Esophagus muscularis mucosa (tissue), 4 donors: ENCODE results near the gene CCDC124. TPM values are rescaled to one million over a fixed set of nuclear protein-coding genes. Genes with fewer than 3 reads are reported as not detected.

Experiments used
- DNase-seq: peaks from one replicate; pipeline ENCODE4 v3.0.0-alpha.2; 2017; ENCODE audit errors: extremely low spot score
- H3K27ac ChIP-seq, 4 donors: fragments of 200-600 bp; sonication (generic); replicated peaks in 1 of 4; 1 replicate in 3 of 4; 2 replicates in 1 of 4; pipeline ENCODE4 v1.5.1; 2016 to 2019; ENCODE audit warnings: mild to moderate bottlenecking in 1 of 4
- H3K27me3 ChIP-seq, 4 donors: fragments of 200-600 bp; sonication (generic); one replicate each; pipeline versions ENCODE4 v1.5.1 to v1.6.0; 2016 to 2019
- H3K36me3 ChIP-seq, 4 donors: fragments of 200-600 bp; sonication (generic); one replicate each; pipeline ENCODE4 v1.5.1; 2016 to 2019
- H3K4me1 ChIP-seq, 4 donors: fragments of 200-600 bp; sonication (generic); one replicate each; pipeline ENCODE4 v1.5.1; 2016 to 2019
- H3K4me3 ChIP-seq, 4 donors: fragments of 200-600 bp; sonication (generic); 1 replicate in 2 of 4; 2 replicates in 2 of 4; pipeline ENCODE4 v1.5.1; 2016 to 2019; ENCODE audit warnings: mild to moderate bottlenecking in 4 of 4, moderate library complexity in 1 of 4
- H3K9me3 ChIP-seq, 4 donors: fragments of 200-600 bp; sonication (generic); 1 replicate in 3 of 4; 2 replicates in 1 of 4; pipeline ENCODE4 v1.5.1; 2016 to 2019
- EP300 ChIP-seq: sonication (generic); formaldehyde crosslinking; IDR thresholded peaks from one replicate; pipeline ENCODE4 v1.6.1; 2017; ENCODE audit warnings: antibody characterized with exemption
- POLR2A ChIP-seq: fragments of 450-650 bp; IDR thresholded peaks from one replicate; pipeline ENCODE4 v1.6.1; 2017; ENCODE audit warnings: antibody characterized with exemption, moderate library complexity, mild to moderate bottlenecking, low read depth
- POLR2AphosphoS5 ChIP-seq, 2 donors: sonication (generic); formaldehyde crosslinking; IDR thresholded peaks; one replicate each; pipeline ENCODE4 v1.6.1; 2017; ENCODE audit warnings: antibody characterized with exemption in 2 of 2
- WGBS: methylation state at CpG from one replicate; pipeline ENCODE4 v1.1.5; 2018; 5-methylcytosine and 5-hydroxymethylcytosine counted together
- intact Hi-C: fragments of 100-400 bp; cut with DNase I; formaldehyde crosslinking; loops from one replicate; pipeline ENCODE4 v1.15.1; 2023
- total RNA-seq, 4 donors: library from RNA; depleted of rRNA; stranded (reverse); fragments of >200 nt; gene quantifications; one replicate each; pipeline versions ENCODE4 v1.1.0 to v1.2.1, GENCODE V29; 2016
- TF ChIP-seq, protein P1 (sequence below), 3 experiments: fragments of 200-600 bp in 2 of 3; fragments of 450-650 bp in 1 of 3; sonication (generic) in 2 of 3; IDR thresholded peaks; one replicate each; pipeline ENCODE4 v1.5.1; 2017 to 2019; ENCODE audit warnings: antibody characterized with exemption in 3 of 3, mild to moderate bottlenecking in 2 of 3, moderate library complexity in 1 of 3

Gene CCDC124
- total RNA-seq, 4 donors from 2014 or later, result 51.2 to 97.4 (median 74.3) TPM

DNA sequence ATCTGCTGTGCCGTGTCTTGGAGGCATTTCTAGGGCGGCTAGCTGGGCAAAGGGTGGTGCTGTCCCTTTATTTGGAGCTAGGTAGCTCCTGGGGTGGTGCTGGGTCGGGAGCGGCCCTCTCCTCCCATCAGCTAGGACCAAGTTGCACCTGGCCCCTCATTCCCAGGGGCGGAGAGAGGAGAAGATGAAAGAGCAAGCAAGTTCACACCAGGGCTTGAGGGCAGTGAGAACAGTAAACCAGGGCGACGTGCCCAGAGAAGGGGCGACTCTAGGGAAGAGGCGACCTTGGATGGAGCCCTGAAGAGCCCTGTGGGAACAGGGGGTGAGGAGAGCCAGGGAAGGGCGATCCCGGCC lies 17.1 kb downstream of the CCDC124 start:
- Histone ChIP-seq H3K4me3 (no peak overlapping the region), H3K27ac (no peak overlapping the region), H3K27me3 (peaks cover 8 to 69% (median 39%) of the 10 kb centered on the region in 4 donors), H3K36me3 (no peaks in the 10 kb centered on the region), H3K4me1 (peaks cover 44 to 64% (median 61%) of the 10 kb centered on the region in 4 donors), H3K9me3 (no peaks in the 10 kb centered on the region)
- TF ChIP-seq POLR2A (no peak), EP300 (no peak), POLR2AphosphoS5 (IDR thresholded peaks at IDR 0.05) (no peak)
- TF ChIP-seq, protein P1, sequence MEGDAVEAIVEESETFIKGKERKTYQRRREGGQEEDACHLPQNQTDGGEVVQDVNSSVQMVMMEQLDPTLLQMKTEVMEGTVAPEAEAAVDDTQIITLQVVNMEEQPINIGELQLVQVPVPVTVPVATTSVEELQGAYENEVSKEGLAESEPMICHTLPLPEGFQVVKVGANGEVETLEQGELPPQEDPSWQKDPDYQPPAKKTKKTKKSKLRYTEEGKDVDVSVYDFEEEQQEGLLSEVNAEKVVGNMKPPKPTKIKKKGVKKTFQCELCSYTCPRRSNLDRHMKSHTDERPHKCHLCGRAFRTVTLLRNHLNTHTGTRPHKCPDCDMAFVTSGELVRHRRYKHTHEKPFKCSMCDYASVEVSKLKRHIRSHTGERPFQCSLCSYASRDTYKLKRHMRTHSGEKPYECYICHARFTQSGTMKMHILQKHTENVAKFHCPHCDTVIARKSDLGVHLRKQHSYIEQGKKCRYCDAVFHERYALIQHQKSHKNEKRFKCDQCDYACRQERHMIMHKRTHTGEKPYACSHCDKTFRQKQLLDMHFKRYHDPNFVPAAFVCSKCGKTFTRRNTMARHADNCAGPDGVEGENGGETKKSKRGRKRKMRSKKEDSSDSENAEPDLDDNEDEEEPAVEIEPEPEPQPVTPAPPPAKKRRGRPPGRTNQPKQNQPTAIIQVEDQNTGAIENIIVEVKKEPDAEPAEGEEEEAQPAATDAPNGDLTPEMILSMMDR (IDR thresholded peaks at IDR 0.05), result no peak
- no peak for DNase-seq
- intact Hi-C loops, result loop anchor here (10.0 kb wide), 1 partner anchor 115 kb away; no protein-coding TSS in a partner anchor
- 49% methylated on average over 5 of the region's 11 CpGs for WGBS

DNA sequence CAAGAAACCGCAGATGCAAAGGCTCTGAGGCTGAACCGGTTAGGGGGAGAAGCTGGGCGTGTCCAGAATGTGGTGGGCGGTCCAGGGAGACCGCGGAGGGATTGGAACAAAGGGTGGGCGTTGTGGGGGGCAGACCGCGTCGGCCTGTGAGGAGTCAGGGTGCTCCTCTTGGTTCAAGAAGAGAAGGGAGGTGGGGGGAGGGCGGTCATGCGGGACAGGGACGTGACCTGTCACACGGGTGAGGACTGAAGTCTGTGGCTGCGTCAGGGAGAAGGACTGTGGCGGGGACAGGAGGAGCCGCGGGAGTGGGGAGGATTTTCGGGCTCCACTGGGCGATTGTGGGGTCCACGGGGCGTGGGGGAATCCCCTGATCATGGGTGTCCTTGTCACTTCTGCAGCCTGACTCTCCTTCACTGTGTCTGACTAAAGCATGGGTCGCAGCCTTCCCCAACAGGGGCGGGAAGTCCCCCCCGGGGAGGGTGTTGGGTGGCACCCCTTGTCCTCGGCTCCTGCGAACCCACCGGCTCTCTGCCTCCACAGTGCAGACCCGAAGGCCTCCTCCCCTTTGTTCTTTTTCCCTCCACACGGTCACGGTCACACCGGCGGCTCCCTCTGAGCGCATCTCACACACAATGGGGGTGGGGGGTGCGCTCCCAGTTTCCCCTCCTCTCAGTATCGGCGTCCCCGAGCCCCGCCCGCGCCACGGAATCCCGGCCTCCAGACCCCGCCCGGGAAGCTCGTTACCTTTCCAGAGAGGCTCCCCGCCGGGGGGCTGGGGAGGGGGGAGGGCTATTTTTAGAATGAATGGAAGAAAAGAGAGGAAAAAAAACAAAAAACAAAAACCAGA lies 17.7 kb downstream of the CCDC124 start:
- Histone ChIP-seq H3K36me3 (no peaks in the 10 kb centered on the region), H3K4me3 (no peak overlapping the region), H3K4me1 (peaks cover 44 to 64% (median 60%) of the 10 kb centered on the region in 4 donors), H3K9me3 (no peaks in the 10 kb centered on the region), H3K27me3 (peaks cover 8 to 72% (median 39%) of the 10 kb centered on the region in 4 donors), H3K27ac (no peak overlapping the region)
- no peak for DNase-seq
- intact Hi-C loops, result no loop called here
- WGBS, result 8% methylated on average over 35 of the region's 48 CpGs
- TF ChIP-seq POLR2A (no peak), POLR2AphosphoS5 (IDR thresholded peaks at IDR 0.05) (no peak), EP300 (no peak)
- TF ChIP-seq, protein P1 (IDR thresholded peaks at IDR 0.05), result no peak

DNA sequence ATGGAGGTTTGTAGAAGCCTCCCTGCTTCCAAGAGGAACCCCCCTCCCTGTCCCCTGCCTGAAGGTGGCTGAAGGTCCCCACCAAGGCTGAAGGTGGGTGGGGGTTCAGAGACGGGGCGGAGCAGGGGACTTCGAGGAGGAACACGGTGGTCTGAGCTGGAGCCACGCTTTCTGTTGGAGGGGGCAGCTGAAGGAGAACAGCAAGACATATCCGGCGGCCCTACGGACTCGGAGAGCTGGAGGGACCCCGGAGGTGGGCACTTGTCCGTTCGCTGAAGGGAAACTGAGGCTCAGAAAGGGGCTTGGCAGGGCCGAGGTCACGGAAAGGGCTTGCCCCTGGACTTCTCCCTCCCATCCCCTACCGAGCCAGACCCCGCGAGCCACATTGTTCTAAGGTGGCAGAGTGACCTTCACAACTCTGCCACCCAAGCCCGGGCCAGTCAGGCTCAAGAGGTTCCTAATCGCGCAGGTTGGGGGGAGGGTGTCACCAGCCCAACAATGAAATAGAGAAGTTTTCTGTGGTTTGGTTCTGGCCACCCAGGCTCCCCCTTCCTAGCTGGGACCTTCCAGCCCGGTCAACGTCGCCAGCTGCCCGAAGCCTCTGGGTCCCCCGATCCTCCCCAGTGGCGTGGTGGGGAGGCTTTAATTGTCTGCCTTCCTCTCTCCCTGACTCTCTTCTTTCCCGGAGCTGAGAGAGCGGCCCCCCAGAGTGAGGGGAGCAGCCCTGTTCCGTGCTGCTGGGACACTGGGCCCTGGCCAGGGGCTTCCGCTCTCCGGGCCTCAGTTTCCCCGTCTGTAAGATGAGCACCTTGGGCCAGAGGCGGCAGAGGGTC lies 18.6 kb downstream of the CCDC124 start:
- Histone ChIP-seq H3K27me3 (peaks cover 8 to 81% (median 39%) of the 10 kb centered on the region in 4 donors), H3K9me3 (no peaks in the 10 kb centered on the region), H3K4me3 (peak overlapping the region in 1 of 4 donors; percentile 31), H3K36me3 (no peaks in the 10 kb centered on the region), H3K27ac (no peak overlapping the region), H3K4me1 (peaks cover 44 to 61% (median 59%) of the 10 kb centered on the region in 4 donors)
- 10% methylated on average over 33 of the region's 33 CpGs for WGBS
- intact Hi-C loops, result no loop called here
- TF ChIP-seq, protein P1 (IDR thresholded peaks at IDR 0.05), result no peak
- no peak for TF ChIP-seq POLR2A
- TF ChIP-seq EP300, result no peak
- TF ChIP-seq POLR2AphosphoS5 (IDR thresholded peaks at IDR 0.05), result no peak
- DNase-seq, result no peak

DNA sequence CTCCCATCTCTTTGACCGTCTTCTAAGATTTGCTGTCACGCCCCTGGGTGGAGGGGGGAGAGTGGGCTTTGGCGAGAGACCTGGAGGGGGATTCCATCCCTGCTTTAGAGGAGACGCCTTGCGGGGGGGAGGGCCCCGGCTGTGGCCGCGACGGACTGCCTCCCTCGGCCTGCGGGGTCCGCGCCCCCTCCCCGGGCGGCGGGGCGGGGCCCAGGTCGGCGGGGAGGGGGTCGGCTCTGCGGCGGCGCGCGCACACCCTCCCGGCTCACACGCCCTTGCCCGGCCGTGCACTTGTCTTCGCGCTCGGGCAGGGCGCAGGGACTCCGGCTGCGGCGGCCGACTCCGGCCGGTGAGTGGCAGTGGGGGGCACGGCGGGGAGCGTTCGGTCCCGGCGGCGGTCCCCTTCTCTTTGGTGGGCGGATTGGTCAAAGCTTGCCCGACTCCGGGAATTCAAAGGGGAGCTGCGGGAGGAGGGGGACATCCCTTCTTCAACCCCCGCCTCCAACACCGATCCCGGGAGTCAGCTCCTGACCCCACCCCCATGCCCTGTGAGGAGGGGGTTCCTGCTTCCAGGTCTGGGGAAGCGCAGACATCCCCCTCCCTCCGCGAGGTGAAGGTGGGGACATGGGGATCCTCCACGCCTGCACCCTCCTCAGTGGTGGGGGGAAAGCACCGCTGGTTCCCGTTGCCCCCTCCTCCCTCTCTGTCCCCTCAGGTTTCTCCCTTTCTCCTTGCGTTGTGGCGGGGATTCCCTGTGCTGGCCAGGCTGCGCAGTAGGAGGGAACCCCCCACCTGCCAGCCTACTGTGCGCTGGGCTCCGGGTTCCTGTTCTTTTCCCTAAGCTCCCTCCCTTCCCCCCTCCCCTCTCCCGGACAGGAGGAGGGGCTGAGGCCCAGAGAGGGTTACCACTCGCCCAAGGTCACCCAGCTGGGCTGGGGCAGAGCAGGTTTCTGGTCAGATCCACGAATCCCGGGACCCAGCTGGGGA lies 19.5 kb downstream of the CCDC124 start:
- no peak for DNase-seq
- WGBS, result 0% methylated on average over 7 of the region's 68 CpGs
- Histone ChIP-seq H3K27ac (no peak overlapping the region), H3K4me1 (peaks cover 42 to 52% (median 50%) of the 10 kb centered on the region in 4 donors), H3K36me3 (no peaks in the 10 kb centered on the region), H3K9me3 (no peaks in the 10 kb centered on the region), H3K27me3 (peaks cover 8 to 90% (median 39%) of the 10 kb centered on the region in 4 donors), H3K4me3 (peak overlapping the region in 2 of 4 donors; percentile 28 to 31)
- TF ChIP-seq, protein P1 (IDR thresholded peaks at IDR 0.05), result no peak
- TF ChIP-seq POLR2AphosphoS5 (IDR thresholded peaks at IDR 0.05) (no peak), EP300 (no peak), POLR2A (no peak)
- intact Hi-C loops, result no loop called here
